ENCODE data around the gene DNAJA1. TPM values are rescaled to one million over a fixed set of nuclear protein-coding genes. Genes with fewer than 3 reads are reported as not detected.

Gene DNAJA1
- total RNA-seq, 1 donor from 2014 or later = 125 TPM

DNA sequence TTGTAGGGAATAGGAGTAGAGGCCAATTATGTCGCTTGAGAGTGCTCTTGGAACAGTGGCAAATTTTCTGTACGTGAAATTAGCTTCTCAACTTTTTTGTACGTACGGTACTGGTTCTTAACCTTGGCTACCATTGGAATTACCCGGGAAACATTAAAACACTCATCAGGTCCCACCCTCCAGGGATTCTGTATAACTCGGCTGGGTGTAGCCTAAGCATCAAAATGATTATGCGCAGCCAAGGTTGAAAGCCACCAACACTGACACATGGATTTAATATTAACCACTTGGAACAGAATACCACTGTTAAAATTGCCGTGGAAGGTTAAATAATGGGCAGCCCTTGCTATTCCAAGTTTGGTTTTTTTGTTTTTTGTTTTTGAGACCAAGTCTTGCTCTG, 17.4 kb downstream of the DNAJA1 start:
- Histone ChIP-seq H3K9me3 (no peaks in the 10 kb centered on the region), H3K4me1 (peaks cover 12% of the 10 kb centered on the region), H3K27ac (no peak overlapping the region), H3K4me3 (no peak overlapping the region), H3K27me3 (no peaks in the 10 kb centered on the region), H3K36me3 (peaks cover 58% of the 10 kb centered on the region)
- DNase-seq (no peak), ATAC-seq (no peak)
- intact Hi-C loops (cut with DNase I) = no loop called here
- TF ChIP-seq, protein P1, sequence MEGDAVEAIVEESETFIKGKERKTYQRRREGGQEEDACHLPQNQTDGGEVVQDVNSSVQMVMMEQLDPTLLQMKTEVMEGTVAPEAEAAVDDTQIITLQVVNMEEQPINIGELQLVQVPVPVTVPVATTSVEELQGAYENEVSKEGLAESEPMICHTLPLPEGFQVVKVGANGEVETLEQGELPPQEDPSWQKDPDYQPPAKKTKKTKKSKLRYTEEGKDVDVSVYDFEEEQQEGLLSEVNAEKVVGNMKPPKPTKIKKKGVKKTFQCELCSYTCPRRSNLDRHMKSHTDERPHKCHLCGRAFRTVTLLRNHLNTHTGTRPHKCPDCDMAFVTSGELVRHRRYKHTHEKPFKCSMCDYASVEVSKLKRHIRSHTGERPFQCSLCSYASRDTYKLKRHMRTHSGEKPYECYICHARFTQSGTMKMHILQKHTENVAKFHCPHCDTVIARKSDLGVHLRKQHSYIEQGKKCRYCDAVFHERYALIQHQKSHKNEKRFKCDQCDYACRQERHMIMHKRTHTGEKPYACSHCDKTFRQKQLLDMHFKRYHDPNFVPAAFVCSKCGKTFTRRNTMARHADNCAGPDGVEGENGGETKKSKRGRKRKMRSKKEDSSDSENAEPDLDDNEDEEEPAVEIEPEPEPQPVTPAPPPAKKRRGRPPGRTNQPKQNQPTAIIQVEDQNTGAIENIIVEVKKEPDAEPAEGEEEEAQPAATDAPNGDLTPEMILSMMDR (IDR thresholded peaks at IDR 0.05) = no peak

- no peaks in the 10 kb centered on the region for H3K9me3 ChIP-seq
- intact Hi-C loops (cut with DNase I) = no loop called here
- peak overlapping the region; percentile 87 for H3K27ac ChIP-seq
- H3K4me1 ChIP-seq = peaks cover 12% of the 10 kb centered on the region
- ATAC-seq = no peak
- H3K36me3 ChIP-seq = peaks cover 57% of the 10 kb centered on the region
- H3K4me3 ChIP-seq = peak overlapping the region; percentile 76
- H3K27me3 ChIP-seq = no peaks in the 10 kb centered on the region
- DNase-seq = no peak
- TF ChIP-seq, protein P1 (IDR thresholded peaks at IDR 0.05) = no peak
Observed at GRCh38 chr9:33043671-33044070, 18.6 kb downstream of the DNAJA1 start.

DNA sequence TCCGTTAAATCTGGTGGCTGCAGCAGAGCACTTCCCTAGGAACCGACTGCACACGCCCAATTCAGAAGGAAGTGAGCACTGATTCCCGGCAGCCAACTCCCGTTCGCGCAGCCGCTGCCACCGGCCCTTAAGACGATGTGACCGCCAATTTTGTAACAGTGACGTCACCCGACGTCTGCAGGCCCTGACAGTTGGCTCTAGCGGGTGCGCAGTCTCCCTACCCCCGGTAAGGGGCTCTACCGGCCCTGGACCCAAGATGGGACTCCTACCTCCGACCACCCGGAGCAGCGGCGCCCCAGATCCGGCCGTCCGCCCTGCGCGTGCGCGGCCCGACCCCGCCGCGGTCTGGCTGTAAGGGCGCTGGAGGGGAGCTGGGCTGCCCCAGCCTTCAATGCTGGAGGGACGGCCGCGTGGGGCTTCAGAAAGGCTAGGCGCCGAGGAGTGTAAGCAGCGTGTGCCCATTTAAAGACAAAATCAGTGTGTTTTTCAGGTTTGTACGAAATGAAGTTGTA, 19.1 kb downstream of the DNAJA1 start:
- peaks cover 57% of the 10 kb centered on the region for H3K36me3 ChIP-seq
- intact Hi-C loops (cut with DNase I) = no loop called here
- H3K4me3 ChIP-seq = peak overlapping the region; percentile 76
- peak overlapping the region; percentile 87 for H3K27ac ChIP-seq
- peak; percentile 91 for DNase-seq
- H3K27me3 ChIP-seq = no peaks in the 10 kb centered on the region
- peak; percentile 97 for ATAC-seq
- TF ChIP-seq, protein P1 (IDR thresholded peaks at IDR 0.05) = no peak
- H3K4me1 ChIP-seq = peaks cover 12% of the 10 kb centered on the region
- no peaks in the 10 kb centered on the region for H3K9me3 ChIP-seq

GRCh38 chr9:33044677-33045282, 19.7 kb downstream of the DNAJA1 start:
- intact Hi-C loops (cut with DNase I) = no loop called here
- peaks cover 12% of the 10 kb centered on the region for H3K4me1 ChIP-seq
- H3K27me3 ChIP-seq = no peaks in the 10 kb centered on the region
- peak; percentile 60 for ATAC-seq
- H3K4me3 ChIP-seq = peak overlapping the region; percentile 76
- no peak for DNase-seq
- TF ChIP-seq, protein P1 (IDR thresholded peaks at IDR 0.05) = peak; percentile 14
- no peaks in the 10 kb centered on the region for H3K9me3 ChIP-seq
- peaks cover 57% of the 10 kb centered on the region for H3K36me3 ChIP-seq
- peak overlapping the region; percentile 87 for H3K27ac ChIP-seq

DNA sequence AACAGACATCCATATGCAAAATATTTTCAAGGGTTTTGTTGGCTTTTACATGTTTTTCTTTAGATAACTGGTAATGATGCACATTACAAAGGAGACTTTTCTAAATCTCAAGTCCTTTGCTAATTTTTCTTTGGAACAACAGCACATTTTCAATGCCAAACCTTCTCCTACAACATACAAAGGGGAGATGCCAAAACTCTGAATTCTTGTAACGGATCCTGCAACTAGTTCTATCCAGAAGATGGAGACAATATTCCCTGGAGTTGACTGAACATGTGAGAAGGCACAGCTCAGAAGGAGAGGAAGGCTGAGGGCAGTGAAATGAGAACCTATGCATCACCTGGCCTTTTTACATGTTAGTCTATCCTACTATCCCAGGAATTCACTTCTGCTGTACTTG, 21.0 kb downstream of the DNAJA1 start:
- DNase-seq = no peak
- H3K36me3 ChIP-seq = peaks cover 52% of the 10 kb centered on the region
- H3K4me1 ChIP-seq = peaks cover 12% of the 10 kb centered on the region
- H3K27me3 ChIP-seq = no peaks in the 10 kb centered on the region
- no peak overlapping the region for H3K27ac ChIP-seq
- H3K9me3 ChIP-seq = no peaks in the 10 kb centered on the region
- ATAC-seq = no peak
- no peak overlapping the region for H3K4me3 ChIP-seq
- TF ChIP-seq, protein P1 (IDR thresholded peaks at IDR 0.05) = no peak
- intact Hi-C loops (cut with DNase I) = no loop called here

All from upper lobe of right lung (tissue), 1 donor.